Esophagus (tissue), 2 donors: ENCODE results near the gene CTDNEP1. TPM values are rescaled to one million over a fixed set of nuclear protein-coding genes. Genes with fewer than 3 reads are reported as not detected.

ENCODE experiments used
- H3K27ac ChIP-seq, 2 donors: one replicate each; pipeline ENCODE4 v1.5.1; 2013; ENCODE audit warnings: low read depth in 2 of 2, mild to moderate bottlenecking in 2 of 2, inconsistent platforms in 1 of 2, low read length in 1 of 2, moderate library complexity in 1 of 2
- H3K27me3 ChIP-seq, 2 donors: one replicate each; pipeline ENCODE4 v1.6.1; 2013; ENCODE audit warnings: low read length in 2 of 2, control low read depth in 1 of 2, mild to moderate bottlenecking in 1 of 2; ENCODE audit not compliant: insufficient read depth in 2 of 2, control insufficient read depth in 1 of 2
- H3K36me3 ChIP-seq, 2 donors: one replicate each; pipeline ENCODE4 v1.6.1; 2013; ENCODE audit warnings: low read length in 1 of 2; ENCODE audit not compliant: control insufficient read depth in 2 of 2, insufficient read depth in 2 of 2
- H3K4me1 ChIP-seq, 2 donors: one replicate each; pipeline ENCODE4 v1.6.1; 2013; ENCODE audit warnings: low read length in 1 of 2; ENCODE audit not compliant: control insufficient read depth in 2 of 2, insufficient read depth in 2 of 2
- H3K4me3 ChIP-seq, 2 donors: one replicate each; pipeline ENCODE4 v1.5.1; 2013; ENCODE audit warnings: low read length in 2 of 2, mild to moderate bottlenecking in 2 of 2, low read depth in 1 of 2, moderate library complexity in 1 of 2
- H3K9me3 ChIP-seq, 2 donors: one replicate each; pipeline ENCODE4 v1.6.1; 2013; ENCODE audit warnings: mild to moderate bottlenecking in 2 of 2, low read depth in 1 of 2, low read length in 1 of 2, moderate library complexity in 1 of 2; ENCODE audit not compliant: control insufficient read depth in 2 of 2, insufficient read depth in 1 of 2
- WGBS, 2 donors: extraction: QIAGEN DNeasy Blood & Tissue Kit; methylation state at CpG; one replicate each; pipeline ENCODE4 v1.1.7; 2013; 5-methylcytosine and 5-hydroxymethylcytosine counted together
- polyA plus RNA-seq, 2 donors: library from polyadenylated mRNA; stranded (reverse); fragments of 200-250 nt; gene quantifications; one replicate each; pipeline ENCODE4 v1.2.3, GENCODE V29; 2013
- donor health status: healthy with polysubstance abuse.
- donor health status: Bipolar disorder and iron deficiency.

Gene CTDNEP1
- polyA plus RNA-seq, 2 donors, result 42.4 to 58.5 TPM

GRCh38 chr17:7281074-7281952 is 29.8 kb upstream of the CTDNEP1 start, which contains the start of gene SLC2A4:
Gene SLC2A4 (plus strand): TSS chr17:7281718. CDS start chr17:7281935, 217 bp downstream.
- Histone ChIP-seq H3K4me1 (peaks cover 6 to 24% of the 10 kb centered on the region in 2 donors), H3K27me3 (no peaks in the 10 kb centered on the region), H3K36me3 (peaks cover 0 to 3% of the 10 kb centered on the region in 2 donors), H3K27ac (peak within 1 kb of the TSS; percentile 82 to 95), H3K9me3 (no peaks in the 10 kb centered on the region), H3K4me3 (peak within 1 kb of the TSS; percentile 35 to 53)
- WGBS, 2 donors, result 0 to 1% methylated on average over 67 to 71 of the region's 71 CpGs

GRCh38 chr17:7280519-7281073 is 29.1 kb upstream of the CTDNEP1 start:
- Histone ChIP-seq H3K4me3 (peak overlapping the region; percentile 35 to 53), H3K9me3 (no peaks in the 10 kb centered on the region), H3K27ac (peak overlapping the region; percentile 82 to 95), H3K4me1 (peaks cover 6 to 24% of the 10 kb centered on the region in 2 donors), H3K27me3 (no peaks in the 10 kb centered on the region), H3K36me3 (peaks cover 0 to 3% of the 10 kb centered on the region in 2 donors)
- WGBS, 2 donors, result 0 to 1% methylated on average over 29 of the region's 29 CpGs

GRCh38 chr17:7279448-7279847 is 27.9 kb upstream of the CTDNEP1 start:
- WGBS, 2 donors, result 70 to 76% methylated on average over 8 of the region's 8 CpGs
- H3K27ac ChIP-seq, result peak overlapping the region in 1 of 2 donors; percentile 95
- H3K36me3 ChIP-seq, result no peaks in the 10 kb centered on the region
- H3K9me3 ChIP-seq, result no peaks in the 10 kb centered on the region
- peaks cover 6 to 24% of the 10 kb centered on the region in 2 donors for H3K4me1 ChIP-seq
- H3K27me3 ChIP-seq, result no peaks in the 10 kb centered on the region
- no peak overlapping the region for H3K4me3 ChIP-seq

GRCh38 chr17:7266784-7267183 is 15.2 kb upstream of the CTDNEP1 start:
- 49 to 58% methylated on average over 1 of the region's 1 CpG for WGBS, 2 donors
- Histone ChIP-seq H3K4me1 (no peaks in the 10 kb centered on the region), H3K36me3 (no peaks in the 10 kb centered on the region), H3K27me3 (no peaks in the 10 kb centered on the region), H3K27ac (no peak overlapping the region), H3K4me3 (no peak overlapping the region), H3K9me3 (no peaks in the 10 kb centered on the region)

- no peaks in the 10 kb centered on the region for H3K9me3 ChIP-seq
- peak overlapping the region; percentile 87 to 98 for H3K27ac ChIP-seq
- no peaks in the 10 kb centered on the region for H3K27me3 ChIP-seq
- no peaks in the 10 kb centered on the region for H3K4me1 ChIP-seq
- 30 to 46% methylated on average over 4 of the region's 4 CpGs for WGBS, 2 donors
- H3K4me3 ChIP-seq, result peak overlapping the region; percentile 65 to 82
- H3K36me3 ChIP-seq, result peaks cover 2 to 4% of the 10 kb centered on the region in 2 donors
Measured at GRCh38 chr17:7263801-7264078, 12.2 kb upstream of the CTDNEP1 start.

- Histone ChIP-seq H3K27ac (peak overlapping the region; percentile 87 to 98), H3K4me3 (peak overlapping the region; percentile 65 to 82), H3K36me3 (peaks cover 4 to 6% of the 10 kb centered on the region in 2 donors), H3K27me3 (no peaks in the 10 kb centered on the region), H3K9me3 (no peaks in the 10 kb centered on the region), H3K4me1 (no peaks in the 10 kb centered on the region)
- WGBS, 2 donors, result 5 to 8% methylated on average over 23 to 26 of the region's 26 CpGs
Measured at GRCh38 chr17:7262935-7263800, 11.6 kb upstream of the CTDNEP1 start.

GRCh38 chr17:7262192-7262934 is 10.8 kb upstream of the CTDNEP1 start, which contains the start of gene CLDN7:
Gene CLDN7 (minus strand): TSS chr17:7262478. CDS start chr17:7262043, 435 bp downstream.
- H3K36me3 ChIP-seq, result peaks cover 6 to 7% of the 10 kb centered on the region in 2 donors
- WGBS, 2 donors, result 6% methylated on average over 63 to 64 of the region's 64 CpGs
- peak within 1 kb of the TSS; percentile 65 to 82 for H3K4me3 ChIP-seq
- H3K27ac ChIP-seq, result peak within 1 kb of the TSS; percentile 87 to 98
- H3K27me3 ChIP-seq, result no peaks in the 10 kb centered on the region
- H3K9me3 ChIP-seq, result no peaks in the 10 kb centered on the region
- H3K4me1 ChIP-seq, result no peaks in the 10 kb centered on the region

- peak overlapping the region; percentile 65 to 82 for H3K4me3 ChIP-seq
- H3K27ac ChIP-seq, result peak overlapping the region; percentile 87 to 88
- no peaks in the 10 kb centered on the region for H3K4me1 ChIP-seq
- H3K27me3 ChIP-seq, result no peaks in the 10 kb centered on the region
- 11% methylated on average over 40 to 71 of the region's 71 CpGs for WGBS, 2 donors
- no peaks in the 10 kb centered on the region for H3K9me3 ChIP-seq
- H3K36me3 ChIP-seq, result peaks cover 8 to 12% of the 10 kb centered on the region in 2 donors
Measured at GRCh38 chr17:7261379-7262191, 10.1 kb upstream of the CTDNEP1 start.
